ENCODE data around the gene ZP2. TPM values are rescaled to one million over a fixed set of nuclear protein-coding genes. Genes with fewer than 3 reads are reported as not detected.

ZP2 gene
- total RNA-seq, 5 donors from 2014 or later (not counting 1 experiment from before 2014, with no cell fraction given): not detected

GRCh38 chr16:21244518-21245215 is 33.3 kb upstream of the ZP2 start:
- Histone ChIP-seq H3K4me3 (ENCODE audit: control insufficient read depth in 1 of 2, extremely low read depth in 1 of 2, low read length in 1 of 2) (no peak overlapping the region), H3K27me3 (replicated peaks in 1 of 2; ENCODE audit: control insufficient read depth in 2 of 2, extremely low read depth in 1 of 2, insufficient read depth in 2 of 2, low read length in 1 of 2) (peaks cover 0 to 5% of the 10 kb centered on the region in 2 experiments), H3K36me3 (ENCODE audit: control insufficient read depth in 2 of 2, extremely low read depth in 1 of 2, insufficient read depth in 1 of 2, low read length in 1 of 2) (no peaks in the 10 kb centered on the region), H3K9me3 (no peaks in the 10 kb centered on the region), H3K4me1 (ENCODE audit: control insufficient read depth in 1 of 2, extremely low read depth in 1 of 2, insufficient read depth in 2 of 2, low read length in 2 of 2) (no peaks in the 10 kb centered on the region), H3K27ac (ENCODE audit: low read length) (no peak overlapping the region)
- Mint-ChIP-seq H3K9me3 (no peaks in the 10 kb centered on the region), H3K4me1 (no peaks in the 10 kb centered on the region), H3K4me3 (no peak overlapping the region), H3K27me3 (peaks cover 14 to 23% of the 10 kb centered on the region in 2 donors), H3K27ac (no peak overlapping the region), H3K36me3 (no peaks in the 10 kb centered on the region)
- DNase-seq (no peak), ATAC-seq (replicated peaks in 1 of 4) (no peak)
- 80% methylated on average over 1 of the region's 7 CpGs for WGBS (ENCODE audit: insufficient coverage)
- ChIA-PET CTCF (no interaction called here), POLR2A (no interaction called here)

DNA sequence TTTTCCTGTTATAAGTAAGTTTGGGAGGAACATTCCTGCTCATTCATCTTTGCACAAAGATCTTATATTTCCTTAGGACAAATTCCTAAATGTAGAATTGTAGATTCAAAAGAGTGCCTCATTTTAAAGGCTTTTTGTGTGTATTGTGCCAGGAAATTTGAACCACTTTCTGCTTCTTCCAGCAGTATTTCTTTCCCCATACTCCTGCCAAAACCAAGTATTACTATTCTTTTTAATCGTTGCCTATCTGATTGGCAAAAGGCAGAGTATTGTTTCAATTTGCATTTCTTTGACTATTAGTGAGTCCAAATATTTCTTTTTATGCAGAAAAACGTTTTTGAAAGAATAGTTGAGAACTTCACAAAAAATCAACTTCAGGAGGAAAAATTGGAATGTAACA is 31.4 kb upstream of the ZP2 start:
- no peak for DNase-seq
- Mint-ChIP-seq H3K27me3 (peaks cover 15% of the 10 kb centered on the region in 2 donors), H3K27ac (no peak overlapping the region), H3K9me3 (no peaks in the 10 kb centered on the region), H3K36me3 (no peaks in the 10 kb centered on the region), H3K4me3 (no peak overlapping the region), H3K4me1 (no peaks in the 10 kb centered on the region)
- H3K9me3 ChIP-seq: no peaks in the 10 kb centered on the region
- ATAC-seq (replicated peaks in 1 of 4): no peak
- peaks cover 0 to 5% of the 10 kb centered on the region in 2 experiments for H3K27me3 ChIP-seq (replicated peaks in 1 of 2; ENCODE audit: control insufficient read depth in 2 of 2, extremely low read depth in 1 of 2, insufficient read depth in 2 of 2, low read length in 1 of 2)
- H3K4me1 ChIP-seq (ENCODE audit: control insufficient read depth in 1 of 2, extremely low read depth in 1 of 2, insufficient read depth in 2 of 2, low read length in 2 of 2): no peaks in the 10 kb centered on the region
- no CpG with 5 or more reads among the region's 2 CpGs for WGBS (ENCODE audit: insufficient coverage)
- no peaks in the 10 kb centered on the region for H3K36me3 ChIP-seq (ENCODE audit: control insufficient read depth in 2 of 2, extremely low read depth in 1 of 2, insufficient read depth in 1 of 2, low read length in 1 of 2)
- ChIA-PET POLR2A (no interaction called here), CTCF (interaction anchor here in 1 of 2 donors (0.8 kb wide), 1 partner anchor 29 kb away, joined by 3 read pairs; no protein-coding TSS in a partner anchor)
- H3K4me3 ChIP-seq (ENCODE audit: control insufficient read depth in 1 of 2, extremely low read depth in 1 of 2, low read length in 1 of 2): no peak overlapping the region
- H3K27ac ChIP-seq (ENCODE audit: low read length): no peak overlapping the region

GRCh38 chr16:21239646-21240045 is 28.3 kb upstream of the ZP2 start:
- Histone ChIP-seq H3K9me3 (no peaks in the 10 kb centered on the region), H3K4me3 (ENCODE audit: control insufficient read depth in 1 of 2, extremely low read depth in 1 of 2, low read length in 1 of 2) (no peak overlapping the region), H3K27me3 (replicated peaks in 1 of 2; ENCODE audit: control insufficient read depth in 2 of 2, extremely low read depth in 1 of 2, insufficient read depth in 2 of 2, low read length in 1 of 2) (peaks cover 0 to 6% of the 10 kb centered on the region in 2 experiments), H3K27ac (ENCODE audit: low read length) (no peak overlapping the region), H3K36me3 (ENCODE audit: control insufficient read depth in 2 of 2, extremely low read depth in 1 of 2, insufficient read depth in 1 of 2, low read length in 1 of 2) (no peaks in the 10 kb centered on the region), H3K4me1 (ENCODE audit: control insufficient read depth in 1 of 2, extremely low read depth in 1 of 2, insufficient read depth in 2 of 2, low read length in 2 of 2) (no peaks in the 10 kb centered on the region)
- H3K27ac Mint-ChIP-seq: no peak overlapping the region
- H3K36me3 Mint-ChIP-seq: no peaks in the 10 kb centered on the region
- no peaks in the 10 kb centered on the region for H3K4me1 Mint-ChIP-seq
- CTCF ChIA-PET: interaction anchor here in 1 of 2 donors (0.6 kb wide), 1 partner anchor 103 kb away, joined by 3 read pairs; no protein-coding TSS in a partner anchor
- no peak overlapping the region for H3K4me3 Mint-ChIP-seq
- ATAC-seq (replicated peaks in 1 of 4) (no peak), DNase-seq (no peak)
- H3K9me3 Mint-ChIP-seq: no peaks in the 10 kb centered on the region
- POLR2A ChIA-PET: no interaction called here
- WGBS (ENCODE audit: insufficient coverage): no CpG with 5 or more reads among the region's 4 CpGs
- H3K27me3 Mint-ChIP-seq: peaks cover 7 to 17% of the 10 kb centered on the region in 2 donors

DNA sequence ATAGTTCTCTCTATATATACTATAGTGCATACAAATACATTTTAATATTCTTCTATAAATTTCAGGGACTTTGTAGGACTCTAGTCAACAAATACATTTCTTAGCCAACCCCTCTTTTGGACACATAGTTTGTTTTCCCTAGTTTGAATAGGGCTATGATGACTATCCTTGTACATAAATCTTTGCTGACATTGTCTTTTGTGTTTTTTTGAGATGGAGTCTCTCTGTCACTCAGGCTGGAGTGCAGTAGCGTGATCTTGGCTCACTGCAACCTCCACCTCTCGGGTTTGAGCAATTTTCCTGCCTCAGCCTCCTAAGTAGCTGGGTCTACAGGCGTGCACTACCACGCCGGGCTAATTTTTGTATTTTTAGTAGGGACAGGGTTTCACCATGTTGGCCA is 25.5 kb upstream of the ZP2 start:
- Mint-ChIP-seq H3K4me3 (no peak overlapping the region), H3K27me3 (peaks cover 11 to 22% of the 10 kb centered on the region in 2 donors), H3K36me3 (no peaks in the 10 kb centered on the region), H3K4me1 (no peaks in the 10 kb centered on the region), H3K9me3 (no peaks in the 10 kb centered on the region), H3K27ac (no peak overlapping the region)
- no peaks in the 10 kb centered on the region for H3K36me3 ChIP-seq (ENCODE audit: control insufficient read depth in 2 of 2, extremely low read depth in 1 of 2, insufficient read depth in 1 of 2, low read length in 1 of 2)
- ATAC-seq (replicated peaks in 1 of 4) (no peak), DNase-seq (no peak)
- CTCF ChIA-PET: no interaction called here
- H3K4me3 ChIP-seq (ENCODE audit: control insufficient read depth in 1 of 2, extremely low read depth in 1 of 2, low read length in 1 of 2): no peak overlapping the region
- H3K27me3 ChIP-seq (replicated peaks in 1 of 2; ENCODE audit: control insufficient read depth in 2 of 2, extremely low read depth in 1 of 2, insufficient read depth in 2 of 2, low read length in 1 of 2): peaks cover 0 to 6% of the 10 kb centered on the region in 2 experiments
- WGBS (ENCODE audit: insufficient coverage): 0% methylated on average over 1 of the region's 5 CpGs
- POLR2A ChIA-PET: no interaction called here
- H3K9me3 ChIP-seq: no peaks in the 10 kb centered on the region
- H3K4me1 ChIP-seq (ENCODE audit: control insufficient read depth in 1 of 2, extremely low read depth in 1 of 2, insufficient read depth in 2 of 2, low read length in 2 of 2): no peaks in the 10 kb centered on the region
- no peak overlapping the region for H3K27ac ChIP-seq (ENCODE audit: low read length)

DNA sequence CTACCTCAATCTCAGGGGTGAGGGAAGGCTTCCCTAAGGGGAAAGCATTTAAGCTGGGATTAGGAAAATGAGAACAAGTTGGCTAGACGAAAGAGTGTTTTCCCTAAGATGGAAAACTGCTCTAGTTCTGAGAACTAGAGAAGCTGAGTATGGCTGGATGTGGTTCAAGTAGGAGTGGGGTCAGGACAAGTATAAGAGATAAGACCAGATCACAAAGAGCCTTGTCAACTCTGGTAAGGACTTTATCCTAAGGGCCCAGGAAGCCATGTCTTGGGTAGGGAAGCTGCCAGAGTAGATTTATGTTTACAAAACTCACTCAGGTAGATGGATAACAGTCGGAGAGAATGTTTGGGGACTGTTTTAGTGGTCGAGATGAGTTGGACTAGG is 23.8 kb upstream of the ZP2 start:
- H3K27me3 ChIP-seq (replicated peaks in 1 of 2; ENCODE audit: control insufficient read depth in 2 of 2, extremely low read depth in 1 of 2, insufficient read depth in 2 of 2, low read length in 1 of 2): peaks cover 0 to 6% of the 10 kb centered on the region in 2 experiments
- DNase-seq (no peak), ATAC-seq (replicated peaks in 1 of 4) (no peak)
- no peaks in the 10 kb centered on the region for H3K36me3 ChIP-seq (ENCODE audit: control insufficient read depth in 2 of 2, extremely low read depth in 1 of 2, insufficient read depth in 1 of 2, low read length in 1 of 2)
- no peak overlapping the region for H3K4me3 Mint-ChIP-seq
- POLR2A ChIA-PET: no interaction called here
- no peak overlapping the region for H3K27ac Mint-ChIP-seq
- no peak overlapping the region for H3K4me3 ChIP-seq (ENCODE audit: control insufficient read depth in 1 of 2, extremely low read depth in 1 of 2, low read length in 1 of 2)
- peaks cover 22 to 27% of the 10 kb centered on the region in 2 donors for H3K27me3 Mint-ChIP-seq
- no peaks in the 10 kb centered on the region for H3K4me1 ChIP-seq (ENCODE audit: control insufficient read depth in 1 of 2, extremely low read depth in 1 of 2, insufficient read depth in 2 of 2, low read length in 2 of 2)
- no peak overlapping the region for H3K27ac ChIP-seq (ENCODE audit: low read length)
- H3K9me3 ChIP-seq: no peaks in the 10 kb centered on the region
- H3K9me3 Mint-ChIP-seq: no peaks in the 10 kb centered on the region
- no peaks in the 10 kb centered on the region for H3K36me3 Mint-ChIP-seq
- H3K4me1 Mint-ChIP-seq: no peaks in the 10 kb centered on the region
- CTCF ChIA-PET: no interaction called here
- WGBS (ENCODE audit: insufficient coverage): 68% methylated on average over 3 of the region's 3 CpGs

GRCh38 chr16:21233521-21234150 is 22.3 kb upstream of the ZP2 start, which contains the start of gene ANKS4B:
TSS of gene ANKS4B (plus strand) at chr16:21233699. CDS start at chr16:21233738, 39 bp downstream.
- H3K36me3 Mint-ChIP-seq: no peaks in the 10 kb centered on the region
- no peaks in the 10 kb centered on the region for H3K9me3 ChIP-seq
- no peaks in the 10 kb centered on the region for H3K9me3 Mint-ChIP-seq
- 79% methylated on average over 6 of the region's 11 CpGs for WGBS (ENCODE audit: insufficient coverage)
- DNase-seq (no peak), ATAC-seq (replicated peaks in 1 of 4) (no peak)
- no peaks in the 10 kb centered on the region for H3K36me3 ChIP-seq (ENCODE audit: control insufficient read depth in 2 of 2, extremely low read depth in 1 of 2, insufficient read depth in 1 of 2, low read length in 1 of 2)
- no peaks in the 10 kb centered on the region for H3K4me1 Mint-ChIP-seq
- no peaks in the 10 kb centered on the region for H3K4me1 ChIP-seq (ENCODE audit: control insufficient read depth in 1 of 2, extremely low read depth in 1 of 2, insufficient read depth in 2 of 2, low read length in 2 of 2)
- H3K4me3 ChIP-seq (ENCODE audit: control insufficient read depth in 1 of 2, extremely low read depth in 1 of 2, low read length in 1 of 2): no peak within 1 kb of the TSS
- H3K27ac ChIP-seq (ENCODE audit: low read length): no peak within 1 kb of the TSS
- H3K27me3 Mint-ChIP-seq: peaks cover 24 to 31% of the 10 kb centered on the region in 2 donors
- ChIA-PET CTCF (no interaction called here), POLR2A (no interaction called here)
- H3K4me3 Mint-ChIP-seq: no peak within 1 kb of the TSS
- H3K27ac Mint-ChIP-seq: no peak within 1 kb of the TSS
- peaks cover 0 to 6% of the 10 kb centered on the region in 2 experiments for H3K27me3 ChIP-seq (replicated peaks in 1 of 2; ENCODE audit: control insufficient read depth in 2 of 2, extremely low read depth in 1 of 2, insufficient read depth in 2 of 2, low read length in 1 of 2)

Data from T-cell (primary cell).